GM12891 (cell line): ENCODE measurements around the gene HEMK1.

ENCODE experiments used
- POLR2AphosphoS5 ChIP-seq: IDR thresholded peaks from 2 replicates; pipeline ENCODE4 v1.6.1; 2011; ENCODE audit warnings: low read depth, low read length, control low read depth
- TAF1 ChIP-seq: IDR thresholded peaks from 2 replicates; pipeline ENCODE4 v1.6.1; 2011; ENCODE audit warnings: low read depth, low read length, control low read depth

- TF ChIP-seq POLR2AphosphoS5 (no peak), TAF1 (no peak)
Measured at GRCh38 chr3:50606596-50606995, 37.3 kb downstream of the HEMK1 start.
